Activated CD4-positive, alpha-beta memory T cell treated with anti-CD3 and anti-CD28 coated beads for 36 hours (primary cell): ENCODE measurements around the gene FREM2. TPM values are rescaled to one million over a fixed set of nuclear protein-coding genes. Genes with fewer than 3 reads are reported as not detected.

Source experiments
- CTCF ChIA-PET: fragments of 350-600 bp; sonication (Branson Sonifier 250); formaldehyde crosslinking; loops from one replicate; lab custom pipeline; 2021; ENCODE audit warnings: antibody characterized with exemption, inconsistent platforms; lab: Charles Lee
- POLR2A ChIA-PET: fragments of 350-600 bp; sonication (Branson Sonifier 250); formaldehyde crosslinking; loops from one replicate; lab custom pipeline; 2021; ENCODE audit warnings: antibody characterized with exemption; lab: Charles Lee
- DNase-seq: peaks from one replicate; pipeline ENCODE4 v3.0.0-alpha.2; 2020
- H3K27ac Mint-ChIP-seq: one replicate; pipeline ENCODE4 v1.8.0; 2021; ENCODE audit warnings: mixed read lengths
- H3K27me3 Mint-ChIP-seq: one replicate; pipeline ENCODE4 v1.8.0; 2021; ENCODE audit warnings: mixed read lengths
- H3K36me3 Mint-ChIP-seq: one replicate; pipeline ENCODE4 v1.8.0; 2021; ENCODE audit warnings: mixed read lengths
- H3K4me1 Mint-ChIP-seq: one replicate; pipeline ENCODE4 v1.8.0; 2021; ENCODE audit warnings: low read depth, mixed read lengths
- H3K4me3 Mint-ChIP-seq: one replicate; pipeline ENCODE4 v1.8.0; 2021; ENCODE audit warnings: mild to moderate bottlenecking, mixed read lengths
- H3K9me3 Mint-ChIP-seq: one replicate; pipeline ENCODE4 v1.8.0; 2021; ENCODE audit warnings: mixed read lengths
- intact Hi-C: fragments of 100-400 bp; cut with micrococcal nuclease; formaldehyde crosslinking; loops from one replicate; pipeline ENCODE4 v1.15.1; 2023
- total RNA-seq, 2 experiments: library from RNA; stranded (reverse); gene quantifications; one replicate each; pipeline ENCODE4 v1.2.3, GENCODE V29; 2021

FREM2 gene
- total RNA-seq, 2 experiments from 2014 or later = not detected

- no peaks in the 10 kb centered on the region for H3K9me3 Mint-ChIP-seq
- H3K27me3 Mint-ChIP-seq = peaks cover 3% of the 10 kb centered on the region
- no peaks in the 10 kb centered on the region for H3K36me3 Mint-ChIP-seq
- POLR2A ChIA-PET = interaction anchor here (0.5 kb wide), 1 partner anchor 328 kb away, joined by 3 read pairs; no protein-coding TSS in a partner anchor
- DNase-seq = no peak
- no peak overlapping the region for H3K4me3 Mint-ChIP-seq
- H3K27ac Mint-ChIP-seq = no peak overlapping the region
- CTCF ChIA-PET = no interaction called here
- intact Hi-C loops = no loop called here
- H3K4me1 Mint-ChIP-seq = no peaks in the 10 kb centered on the region
These were observed 176.7 kb downstream of the FREM2 start for GRCh38 chr13:38863536-38863935.

GRCh38 chr13:38866649-38867048 is 179.8 kb downstream of the FREM2 start:
- Mint-ChIP-seq H3K36me3 (no peaks in the 10 kb centered on the region), H3K4me1 (no peaks in the 10 kb centered on the region), H3K27ac (no peak overlapping the region), H3K4me3 (no peak overlapping the region), H3K27me3 (peaks cover 3% of the 10 kb centered on the region), H3K9me3 (no peaks in the 10 kb centered on the region)
- DNase-seq = no peak
- ChIA-PET POLR2A (no interaction called here), CTCF (no interaction called here)
- intact Hi-C loops = no loop called here

GRCh38 chr13:38868399-38868798 is 181.5 kb downstream of the FREM2 start:
- intact Hi-C loops = no loop called here
- H3K36me3 Mint-ChIP-seq = no peaks in the 10 kb centered on the region
- H3K4me1 Mint-ChIP-seq = no peaks in the 10 kb centered on the region
- DNase-seq = no peak
- POLR2A ChIA-PET = no interaction called here
- peaks cover 4% of the 10 kb centered on the region for H3K27me3 Mint-ChIP-seq
- no peaks in the 10 kb centered on the region for H3K9me3 Mint-ChIP-seq
- CTCF ChIA-PET = no interaction called here
- H3K27ac Mint-ChIP-seq = no peak overlapping the region
- no peak overlapping the region for H3K4me3 Mint-ChIP-seq

- intact Hi-C loops = no loop called here
- ChIA-PET POLR2A (no interaction called here), CTCF (no interaction called here)
- Mint-ChIP-seq H3K4me3 (no peak overlapping the region), H3K36me3 (no peaks in the 10 kb centered on the region), H3K27me3 (peaks cover 4% of the 10 kb centered on the region), H3K9me3 (no peaks in the 10 kb centered on the region), H3K27ac (no peak overlapping the region), H3K4me1 (no peaks in the 10 kb centered on the region)
- DNase-seq = no peak
These were observed 182.0 kb downstream of the FREM2 start for GRCh38 chr13:38868870-38869269.

- no peaks in the 10 kb centered on the region for H3K9me3 Mint-ChIP-seq
- no peaks in the 10 kb centered on the region for H3K36me3 Mint-ChIP-seq
- ChIA-PET CTCF (interaction anchor here (1.8 kb wide), 1 partner anchor 10 kb away, joined by 4 read pairs; no protein-coding TSS in a partner anchor), POLR2A (no interaction called here)
- H3K27me3 Mint-ChIP-seq = peaks cover 6% of the 10 kb centered on the region
- no peaks in the 10 kb centered on the region for H3K4me1 Mint-ChIP-seq
- no peak overlapping the region for H3K27ac Mint-ChIP-seq
- intact Hi-C loops = no loop called here
- no peak for DNase-seq
- H3K4me3 Mint-ChIP-seq = no peak overlapping the region
These were observed 184.4 kb downstream of the FREM2 start for GRCh38 chr13:38871275-38871674.

DNA sequence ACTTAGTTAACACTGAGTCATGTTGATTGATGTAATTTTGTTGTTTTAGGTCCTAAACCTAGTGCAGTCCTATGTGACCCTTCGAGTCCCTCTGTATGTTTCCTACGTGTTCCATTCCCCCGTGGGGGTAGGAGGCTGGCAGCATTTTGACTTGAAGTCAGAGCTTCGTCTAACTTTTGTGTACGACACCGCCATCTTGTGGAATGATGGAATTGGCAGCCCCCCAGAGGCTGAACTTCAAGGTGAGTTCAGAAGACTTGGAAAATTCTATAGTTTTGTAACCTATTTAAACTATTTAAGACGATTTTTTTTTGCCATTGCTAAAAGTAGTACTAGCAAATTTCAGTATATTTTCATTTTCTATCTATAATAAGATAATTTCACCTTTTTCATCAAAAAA is 185.8 kb downstream of the FREM2 start:
- DNase-seq = peak; percentile 56
- Mint-ChIP-seq H3K9me3 (no peaks in the 10 kb centered on the region), H3K4me1 (no peaks in the 10 kb centered on the region), H3K27ac (no peak overlapping the region), H3K27me3 (peaks cover 6% of the 10 kb centered on the region), H3K4me3 (no peak overlapping the region), H3K36me3 (no peaks in the 10 kb centered on the region)
- intact Hi-C loops = loop anchor here (1.0 kb wide), 1 partner anchor 186 kb away; no protein-coding TSS in a partner anchor
- ChIA-PET POLR2A (no interaction called here), CTCF (interaction anchor here (0.6 to 1.4 kb wide), 4 partner anchors 9 to 744 kb away, joined by 3 to 4 read pairs (median 3); no protein-coding TSS in a partner anchor)

DNA sequence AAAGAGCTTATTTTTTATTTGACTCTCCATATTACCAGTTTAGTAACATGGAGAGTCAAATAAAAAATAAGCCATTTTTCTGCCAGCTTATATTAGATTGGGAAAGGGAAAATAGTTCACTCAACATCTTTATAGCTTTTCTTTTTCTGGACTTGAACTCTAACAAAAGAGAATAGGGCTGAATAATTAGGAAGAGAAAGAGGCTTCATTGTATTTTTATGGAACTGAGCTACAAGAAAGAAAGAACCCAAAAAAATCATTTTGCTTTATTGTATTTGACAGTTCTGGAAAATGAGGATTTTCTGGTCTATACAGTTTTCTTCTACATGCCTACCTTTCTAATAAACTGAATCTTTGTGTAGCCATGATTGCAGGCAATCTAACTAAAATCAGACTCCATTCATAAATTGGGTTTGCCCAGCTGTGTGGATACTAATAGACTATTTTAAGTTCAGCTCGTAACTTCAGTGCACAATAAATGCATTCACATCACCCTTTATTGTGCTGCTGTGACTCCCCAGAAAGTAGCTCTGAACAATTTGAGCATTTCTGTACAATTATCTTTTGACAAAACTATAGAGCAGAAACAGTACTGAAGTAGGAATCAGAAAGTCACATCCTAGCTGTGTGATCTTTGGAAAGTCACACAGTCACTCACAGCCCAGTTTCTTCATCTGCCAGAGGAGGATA is 188.5 kb downstream of the FREM2 start:
- H3K9me3 Mint-ChIP-seq = no peaks in the 10 kb centered on the region
- intact Hi-C loops = no loop called here
- CTCF ChIA-PET = interaction anchor here (0.6 to 1.0 kb wide), 2 partner anchors 8 to 10 kb away, joined by 3 to 4 read pairs; no protein-coding TSS in a partner anchor
- no peak overlapping the region for H3K27ac Mint-ChIP-seq
- DNase-seq = no peak
- H3K27me3 Mint-ChIP-seq = peaks cover 7% of the 10 kb centered on the region
- H3K4me1 Mint-ChIP-seq = no peaks in the 10 kb centered on the region
- POLR2A ChIA-PET = no interaction called here
- no peaks in the 10 kb centered on the region for H3K36me3 Mint-ChIP-seq
- no peak overlapping the region for H3K4me3 Mint-ChIP-seq

DNA sequence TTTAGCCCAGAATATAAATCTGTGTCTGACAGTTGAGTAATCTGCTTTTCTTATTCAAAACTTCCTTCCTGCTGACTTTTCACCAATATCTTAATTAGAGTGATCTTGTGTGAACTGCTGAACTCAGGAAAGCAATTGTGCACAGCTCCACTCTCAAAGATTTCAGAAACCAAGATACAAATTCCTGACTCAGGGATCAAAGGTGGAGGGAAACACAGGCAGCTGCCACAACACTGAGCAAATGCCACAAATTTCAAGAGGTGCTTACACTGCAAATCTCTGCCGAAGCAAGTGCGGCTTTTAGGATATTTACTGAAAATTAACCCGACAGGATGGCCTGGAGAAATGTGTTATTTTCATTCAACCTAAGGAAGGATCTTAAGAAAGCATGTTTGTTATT is 192.4 kb downstream of the FREM2 start:
- intact Hi-C loops = no loop called here
- Mint-ChIP-seq H3K4me1 (no peaks in the 10 kb centered on the region), H3K27me3 (peaks cover 5% of the 10 kb centered on the region), H3K4me3 (no peak overlapping the region), H3K9me3 (no peaks in the 10 kb centered on the region), H3K27ac (no peak overlapping the region), H3K36me3 (no peaks in the 10 kb centered on the region)
- ChIA-PET POLR2A (no interaction called here), CTCF (no interaction called here)
- no peak for DNase-seq

DNA sequence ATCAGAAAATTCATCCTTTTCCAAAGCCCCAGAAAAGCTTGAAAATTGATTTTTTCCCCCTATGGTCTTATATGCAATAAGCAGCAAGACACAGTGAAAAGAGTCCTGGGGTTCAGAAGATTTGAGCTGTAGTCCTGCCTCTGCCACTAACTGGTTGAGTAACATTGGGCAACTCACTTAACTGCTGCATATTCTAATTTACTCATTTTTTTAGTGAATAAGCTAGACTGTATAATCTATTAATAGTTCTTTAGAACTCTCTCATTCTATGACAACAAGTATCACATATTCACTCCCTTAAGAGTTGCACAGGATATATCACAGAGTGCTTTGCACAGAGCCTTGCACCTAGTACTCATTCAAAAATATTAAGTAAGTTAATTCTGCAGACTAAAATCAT is 192.9 kb downstream of the FREM2 start:
- POLR2A ChIA-PET = no interaction called here
- peaks cover 5% of the 10 kb centered on the region for H3K27me3 Mint-ChIP-seq
- DNase-seq = no peak
- H3K27ac Mint-ChIP-seq = no peak overlapping the region
- H3K9me3 Mint-ChIP-seq = no peaks in the 10 kb centered on the region
- CTCF ChIA-PET = no interaction called here
- no peaks in the 10 kb centered on the region for H3K4me1 Mint-ChIP-seq
- intact Hi-C loops = no loop called here
- H3K4me3 Mint-ChIP-seq = no peak overlapping the region
- no peaks in the 10 kb centered on the region for H3K36me3 Mint-ChIP-seq

GRCh38 chr13:38880397-38880796 is 193.5 kb downstream of the FREM2 start:
- ChIA-PET CTCF (no interaction called here), POLR2A (no interaction called here)
- H3K4me1 Mint-ChIP-seq = no peaks in the 10 kb centered on the region
- peaks cover 5% of the 10 kb centered on the region for H3K27me3 Mint-ChIP-seq
- H3K36me3 Mint-ChIP-seq = no peaks in the 10 kb centered on the region
- intact Hi-C loops = no loop called here
- H3K4me3 Mint-ChIP-seq = no peak overlapping the region
- DNase-seq = no peak
- no peak overlapping the region for H3K27ac Mint-ChIP-seq
- no peaks in the 10 kb centered on the region for H3K9me3 Mint-ChIP-seq

DNA sequence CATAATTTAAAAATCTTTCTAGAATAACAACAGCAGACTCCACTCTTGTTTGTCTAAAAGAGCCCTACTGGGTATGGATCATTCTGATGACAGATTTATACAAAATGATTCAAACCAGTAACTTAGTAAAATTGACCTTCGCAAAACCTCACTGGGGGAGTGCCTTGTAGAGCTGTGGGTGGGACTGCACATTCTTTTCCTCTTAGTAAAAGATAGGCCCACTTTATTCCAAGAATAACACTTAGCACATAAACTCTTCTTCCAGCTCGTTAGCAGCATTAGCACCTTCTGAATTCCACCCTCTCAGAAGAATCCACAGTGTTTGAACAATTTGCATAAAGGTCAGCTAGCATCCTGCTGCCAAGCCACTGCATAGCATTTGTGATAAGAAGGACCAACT is 196.9 kb downstream of the FREM2 start:
- no peaks in the 10 kb centered on the region for H3K9me3 Mint-ChIP-seq
- H3K36me3 Mint-ChIP-seq = no peaks in the 10 kb centered on the region
- ChIA-PET POLR2A (no interaction called here), CTCF (interaction anchor here (1.4 to 1.7 kb wide), 2 partner anchors 9 to 11 kb away, joined by 4 read pairs; no protein-coding TSS in a partner anchor)
- no peaks in the 10 kb centered on the region for H3K4me1 Mint-ChIP-seq
- H3K27me3 Mint-ChIP-seq = peaks cover 7% of the 10 kb centered on the region
- DNase-seq = no peak
- intact Hi-C loops = no loop called here
- no peak overlapping the region for H3K27ac Mint-ChIP-seq
- no peak overlapping the region for H3K4me3 Mint-ChIP-seq

DNA sequence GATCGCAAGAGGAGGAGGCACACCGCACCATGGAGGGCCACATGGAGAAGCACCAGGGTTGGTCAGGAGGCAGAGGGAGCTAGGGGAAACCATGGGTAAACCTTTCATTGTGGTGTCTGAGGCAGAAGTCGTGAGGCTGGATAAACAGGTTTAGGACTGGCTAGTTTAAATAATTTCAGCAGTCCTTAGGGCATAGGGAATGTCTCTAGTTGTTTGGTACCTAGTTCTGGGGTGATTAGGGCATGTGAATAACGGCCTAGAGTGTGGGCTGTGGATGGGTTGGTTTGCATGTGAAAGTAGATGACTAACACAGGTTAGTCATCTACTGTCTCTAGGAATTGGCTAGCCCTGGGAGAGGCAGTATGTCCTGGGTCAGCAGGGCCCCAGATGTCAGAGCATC is 201.4 kb downstream of the FREM2 start:
- intact Hi-C loops = no loop called here
- Mint-ChIP-seq H3K27ac (no peak overlapping the region), H3K9me3 (no peaks in the 10 kb centered on the region), H3K4me1 (no peaks in the 10 kb centered on the region), H3K27me3 (peaks cover 16% of the 10 kb centered on the region), H3K36me3 (no peaks in the 10 kb centered on the region), H3K4me3 (no peak overlapping the region)
- CTCF ChIA-PET = no interaction called here
- DNase-seq = no peak
- POLR2A ChIA-PET = no interaction called here

DNA sequence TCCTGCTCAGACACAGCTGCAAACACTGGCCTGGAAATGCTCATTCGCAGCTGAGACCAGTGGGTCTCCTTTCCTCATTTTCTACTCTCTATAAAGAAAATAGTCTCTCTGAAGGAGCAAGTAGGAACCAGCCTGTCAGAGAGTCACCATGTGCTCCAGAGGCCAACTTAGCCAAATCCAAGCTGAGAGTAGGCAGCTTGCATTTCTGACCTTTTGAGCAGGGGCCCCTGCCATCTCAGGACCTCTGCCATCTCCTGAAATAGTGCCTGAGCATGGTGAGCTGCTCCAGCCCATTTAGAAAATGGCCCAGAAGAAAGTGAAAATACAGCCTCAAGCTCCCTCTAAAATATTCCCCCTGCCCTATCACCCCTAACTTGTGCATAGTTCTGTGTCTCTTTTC is 208.2 kb downstream of the FREM2 start:
- H3K36me3 Mint-ChIP-seq = no peaks in the 10 kb centered on the region
- H3K4me3 Mint-ChIP-seq = no peak overlapping the region
- H3K27me3 Mint-ChIP-seq = peaks cover 10% of the 10 kb centered on the region
- POLR2A ChIA-PET = interaction anchor here (0.7 kb wide), 1 partner anchor 116 kb away, joined by 4 read pairs; no protein-coding TSS in a partner anchor
- no peak overlapping the region for H3K27ac Mint-ChIP-seq
- no peak for DNase-seq
- CTCF ChIA-PET = no interaction called here
- H3K4me1 Mint-ChIP-seq = no peaks in the 10 kb centered on the region
- no peaks in the 10 kb centered on the region for H3K9me3 Mint-ChIP-seq
- intact Hi-C loops = no loop called here
